Inferior parietal cortex (tissue), 1 donor: ENCODE results near the gene LSM4.
"Not testable (repeated sequence)": the region's sequence is repeated elsewhere in the genome, so short reads cannot be mapped to it uniquely, and the experiment has no call there.

Experiments
- DNase-seq: peaks from one replicate; pipeline ENCODE4 v3.0.0-alpha.2; 2016; ENCODE audit errors: extremely low spot score

The LSM4 gene

GRCh38 chr19:18340990-18341868, 18.4 kb upstream of the LSM4 start:
- DNase-seq, result peak; percentile 18

DNA sequence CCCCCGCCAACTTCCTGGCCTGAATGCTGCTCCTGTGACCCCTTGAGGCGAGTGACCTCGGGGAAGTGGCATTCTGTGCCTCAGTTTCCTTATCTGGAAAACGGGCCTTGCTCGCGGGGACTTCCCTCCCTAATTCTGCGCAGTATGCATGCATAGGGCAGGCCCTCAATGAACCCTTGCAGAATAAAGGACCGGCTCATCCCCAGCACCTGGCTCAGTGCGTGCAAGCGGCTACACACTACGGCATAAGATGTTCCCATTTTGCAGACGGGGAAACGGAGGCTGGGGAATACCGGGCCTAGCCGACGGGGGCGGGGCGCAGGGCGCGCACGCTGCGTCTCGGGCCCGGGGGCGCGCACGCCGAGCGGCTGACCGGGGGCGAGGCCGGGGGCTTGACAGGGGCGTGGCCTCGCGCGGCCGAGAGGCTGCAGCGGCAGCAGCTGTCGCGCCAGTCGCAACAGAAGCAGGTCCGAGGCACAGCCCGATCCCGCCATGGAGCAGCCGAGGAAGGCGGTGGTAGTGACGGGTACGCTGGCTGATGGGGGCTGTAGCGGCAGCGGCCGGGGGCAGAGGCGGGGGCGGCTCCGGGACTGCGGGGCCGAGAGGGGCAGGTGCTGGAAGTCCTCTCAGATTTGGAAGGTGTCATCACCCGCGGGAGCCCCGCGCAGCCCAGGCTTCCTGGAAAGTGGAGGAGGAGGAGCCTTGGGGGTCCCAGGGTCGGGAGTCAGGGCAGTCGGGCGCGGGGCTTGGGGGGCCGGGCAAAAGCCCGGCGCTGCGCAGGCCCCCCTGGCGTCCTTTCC, 17.5 kb upstream of the LSM4 start, which contains the start of gene PGPEP1:
TSS of gene PGPEP1 (plus strand) at position 409 of the 800 bp plus-strand sequence. CDS start at position 493, 84 bp downstream.
- peak; percentile 65 for DNase-seq

- no peak for DNase-seq
Observed at GRCh38 chr19:18339723-18340122, 16.8 kb upstream of the LSM4 start.

GRCh38 chr19:18338541-18338940, 15.7 kb upstream of the LSM4 start:
- no peak for DNase-seq

DNA sequence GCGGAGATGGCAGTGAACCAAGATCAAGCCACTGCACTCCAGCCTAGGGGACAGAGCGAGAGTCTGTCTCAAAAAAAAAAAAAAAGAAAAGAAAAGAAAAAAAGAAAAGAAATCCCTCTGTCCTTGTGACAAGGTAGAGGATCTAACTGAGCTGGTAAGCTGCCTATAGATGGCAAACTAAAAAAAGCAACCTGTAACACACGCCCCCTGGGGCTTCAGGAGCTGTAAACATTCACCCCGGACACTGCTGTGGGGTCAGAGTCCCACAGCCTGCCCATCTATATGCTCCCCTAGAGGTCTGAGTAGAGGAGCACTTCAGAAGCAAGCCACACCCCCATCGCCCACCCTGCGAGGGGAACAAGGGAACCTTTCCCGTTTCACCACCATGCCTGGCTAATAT, 13.2 kb upstream of the LSM4 start:
- DNase-seq, result no peak

GRCh38 chr19:18333680-18334079, 10.8 kb upstream of the LSM4 start:
- no peak for DNase-seq

DNA sequence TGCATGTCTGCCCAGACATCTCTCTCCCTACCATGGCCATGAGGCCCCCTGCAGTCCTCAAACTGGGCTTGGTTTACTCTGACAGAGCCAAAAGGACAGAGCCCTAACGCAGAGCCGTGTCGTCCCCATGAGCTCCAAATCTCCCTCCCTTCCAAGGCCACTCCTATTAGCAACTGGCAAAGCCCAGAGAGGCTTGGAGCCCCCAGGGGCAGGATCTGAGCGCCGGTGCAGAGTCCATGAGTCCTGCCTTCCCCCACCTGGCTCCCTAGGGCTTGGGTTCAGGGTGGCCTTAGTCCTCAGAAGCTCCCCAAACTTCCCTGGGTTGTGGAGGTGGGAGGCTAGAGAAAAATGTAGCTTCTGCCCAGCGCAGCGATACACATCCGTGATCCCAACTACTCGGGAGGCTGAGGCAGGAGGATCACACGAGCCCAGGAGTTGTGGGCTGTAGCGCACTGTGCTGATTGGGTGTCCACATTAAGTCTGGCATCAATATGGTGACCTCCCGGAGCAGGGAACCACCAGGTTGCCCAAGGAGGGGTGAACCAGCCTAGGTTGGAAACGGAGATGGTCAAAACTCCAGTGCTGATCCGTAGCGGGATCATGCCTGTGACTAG, 10.1 kb upstream of the LSM4 start:
- no peak for DNase-seq

DNA sequence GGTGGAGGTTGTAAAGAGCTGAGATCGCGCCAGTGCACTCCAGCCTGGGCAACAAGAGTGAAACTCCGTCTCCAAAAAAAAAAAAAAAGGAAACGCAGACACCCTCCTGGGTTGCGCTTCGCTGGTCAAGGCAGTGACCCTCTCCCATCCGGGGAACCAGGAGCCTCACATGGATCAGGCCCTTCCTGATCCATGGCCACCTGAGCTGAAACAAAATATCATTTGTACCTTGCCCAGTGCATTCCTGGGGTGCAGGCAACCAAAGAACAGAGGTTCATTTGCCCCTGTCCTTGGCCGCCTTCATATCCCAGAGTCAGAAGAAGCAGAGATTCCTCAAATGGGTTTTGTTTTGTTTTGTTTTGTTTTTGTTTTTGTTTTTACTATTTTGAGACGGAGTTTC, 8.0 kb upstream of the LSM4 start:
- no peak for DNase-seq

DNA sequence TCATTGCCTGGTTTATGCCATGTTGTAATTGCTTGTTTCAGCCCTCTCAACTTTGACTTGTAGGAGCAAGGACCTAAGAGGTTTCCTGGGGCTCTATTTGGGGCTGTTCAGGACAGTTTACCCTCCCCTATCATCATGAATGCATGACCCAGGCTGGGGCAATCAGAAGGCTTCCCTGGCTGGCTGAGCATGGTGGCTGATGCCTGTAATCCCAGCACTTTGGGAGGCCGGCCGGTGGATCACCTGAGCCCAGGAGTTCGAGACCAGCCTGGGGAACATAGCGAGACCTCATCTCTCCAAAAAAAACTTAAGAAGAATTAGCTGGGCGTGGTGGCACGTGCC, 6.1 kb upstream of the LSM4 start:
- no peak for DNase-seq

DNA sequence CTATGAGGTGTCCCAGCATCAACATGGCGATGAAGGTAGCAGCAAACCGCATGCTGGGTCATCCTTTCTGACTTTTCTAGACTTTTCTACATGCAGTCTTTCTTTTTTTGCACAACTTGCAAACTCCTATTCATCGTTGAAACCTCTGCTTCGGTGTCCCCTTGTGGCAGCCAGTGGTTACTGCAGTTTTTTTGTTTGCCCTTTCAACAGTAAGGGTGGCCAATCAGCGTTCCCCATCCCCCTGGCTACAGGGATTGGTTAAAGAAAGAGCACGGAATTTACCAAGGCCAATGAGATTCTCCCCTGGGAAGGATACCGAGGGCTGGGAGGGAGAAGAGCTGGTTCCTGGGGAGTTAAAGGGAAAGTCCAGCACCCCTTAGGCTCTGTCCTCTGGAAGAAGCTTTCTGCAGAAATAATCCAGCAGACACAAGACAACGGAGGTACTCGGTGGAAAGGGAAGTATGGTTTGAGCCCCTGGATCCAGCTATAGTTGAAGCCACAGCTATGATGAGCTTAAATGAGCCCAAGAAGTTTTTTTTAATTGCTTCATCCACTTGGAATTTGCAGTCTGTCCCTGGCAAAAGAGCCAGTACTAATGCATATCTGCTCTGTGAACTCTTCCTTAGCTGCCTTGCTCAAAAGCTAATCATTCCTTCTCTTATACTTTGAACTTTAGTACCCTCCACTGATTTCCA, 5.6 kb upstream of the LSM4 start:
- peak; percentile 99 for DNase-seq

DNA sequence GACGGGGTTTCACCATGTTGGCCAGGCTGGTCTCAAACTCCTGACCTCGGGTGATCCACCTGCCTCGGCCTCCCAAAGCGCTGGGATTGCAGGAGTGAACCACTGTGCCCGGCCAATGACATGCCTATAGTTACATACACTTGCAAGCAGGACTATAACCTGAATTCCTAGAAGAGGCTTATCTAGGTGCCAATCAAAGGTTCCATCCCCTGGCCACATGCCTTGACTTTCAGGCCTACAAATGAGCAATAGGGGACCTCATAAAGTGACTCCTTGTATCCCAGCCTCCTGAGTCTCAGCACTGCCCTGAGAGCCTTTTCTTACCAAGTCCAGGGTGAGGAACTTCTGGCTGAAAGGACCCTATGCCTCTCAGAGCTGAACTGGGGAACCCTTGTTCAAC, 3.9 kb upstream of the LSM4 start:
- DNase-seq, result no peak

DNA sequence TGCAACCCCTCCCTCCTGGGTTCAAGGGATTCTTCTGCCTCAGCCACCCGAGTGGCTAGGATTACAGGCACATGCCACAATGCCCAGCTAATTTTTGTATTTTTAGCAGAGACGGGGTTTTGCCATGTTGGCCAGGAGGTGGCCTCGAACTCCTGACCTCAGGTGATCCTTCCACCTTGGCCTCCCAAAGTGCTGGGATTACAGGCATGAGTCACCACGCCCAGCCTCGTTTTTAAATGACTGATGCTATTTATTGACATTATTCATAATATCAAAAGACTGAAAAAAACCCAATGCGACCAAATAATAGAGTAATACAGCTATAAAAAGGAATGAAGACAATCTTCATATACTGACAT, 1.5 kb upstream of the LSM4 start:
- DNase-seq, result not testable (repeated sequence)

GRCh38 chr19:18322318-18322758, 538 bp downstream of the LSM4 start:
- no peak for DNase-seq

DNA sequence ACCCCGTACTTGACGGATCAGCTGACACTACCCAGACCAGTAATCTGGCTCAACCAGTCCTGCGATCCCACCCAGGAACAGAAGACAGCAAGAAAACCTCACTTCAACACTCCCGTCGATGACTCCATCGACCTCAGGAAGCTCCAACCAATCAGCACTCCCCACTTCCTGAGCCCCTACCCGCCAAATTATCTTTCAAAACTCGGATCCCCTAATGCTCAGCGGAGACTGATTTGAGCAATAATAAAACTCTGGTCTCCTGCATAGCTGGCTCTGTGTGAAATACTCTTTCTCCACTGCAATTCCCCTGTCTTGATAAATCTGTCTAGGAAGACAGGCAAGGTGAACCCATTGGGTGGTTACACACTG, 1.2 kb downstream of the LSM4 start:
- DNase-seq, result no peak

GRCh38 chr19:18320865-18321733, 1.8 kb downstream of the LSM4 start:
- DNase-seq, result no peak

DNA sequence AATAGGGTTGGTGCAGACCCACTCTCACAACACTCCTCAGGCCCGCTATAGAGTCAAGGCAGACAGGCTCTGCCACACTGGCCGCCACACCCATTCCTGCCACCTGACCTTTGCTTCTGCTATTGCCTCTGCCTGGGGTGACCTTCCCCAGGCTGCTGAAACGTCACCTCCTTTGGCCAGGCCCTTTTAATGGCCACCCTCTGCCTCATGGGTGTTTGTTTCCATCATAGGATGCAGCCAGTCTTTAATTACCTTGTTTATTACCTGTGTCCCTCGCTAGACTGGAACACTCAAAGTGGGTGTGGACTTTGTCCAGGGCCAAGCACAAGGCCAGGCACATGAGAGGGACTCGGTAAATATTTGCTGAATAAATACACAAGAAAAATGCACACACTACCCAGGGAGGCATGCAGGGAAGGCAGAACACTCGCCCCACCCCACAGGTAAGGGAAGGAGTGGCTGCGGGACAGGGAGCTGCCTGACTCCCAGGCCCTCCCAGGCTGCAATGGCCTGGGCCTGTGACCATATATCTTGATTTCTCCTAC, 3.2 kb downstream of the LSM4 start:
- DNase-seq, result no peak

DNA sequence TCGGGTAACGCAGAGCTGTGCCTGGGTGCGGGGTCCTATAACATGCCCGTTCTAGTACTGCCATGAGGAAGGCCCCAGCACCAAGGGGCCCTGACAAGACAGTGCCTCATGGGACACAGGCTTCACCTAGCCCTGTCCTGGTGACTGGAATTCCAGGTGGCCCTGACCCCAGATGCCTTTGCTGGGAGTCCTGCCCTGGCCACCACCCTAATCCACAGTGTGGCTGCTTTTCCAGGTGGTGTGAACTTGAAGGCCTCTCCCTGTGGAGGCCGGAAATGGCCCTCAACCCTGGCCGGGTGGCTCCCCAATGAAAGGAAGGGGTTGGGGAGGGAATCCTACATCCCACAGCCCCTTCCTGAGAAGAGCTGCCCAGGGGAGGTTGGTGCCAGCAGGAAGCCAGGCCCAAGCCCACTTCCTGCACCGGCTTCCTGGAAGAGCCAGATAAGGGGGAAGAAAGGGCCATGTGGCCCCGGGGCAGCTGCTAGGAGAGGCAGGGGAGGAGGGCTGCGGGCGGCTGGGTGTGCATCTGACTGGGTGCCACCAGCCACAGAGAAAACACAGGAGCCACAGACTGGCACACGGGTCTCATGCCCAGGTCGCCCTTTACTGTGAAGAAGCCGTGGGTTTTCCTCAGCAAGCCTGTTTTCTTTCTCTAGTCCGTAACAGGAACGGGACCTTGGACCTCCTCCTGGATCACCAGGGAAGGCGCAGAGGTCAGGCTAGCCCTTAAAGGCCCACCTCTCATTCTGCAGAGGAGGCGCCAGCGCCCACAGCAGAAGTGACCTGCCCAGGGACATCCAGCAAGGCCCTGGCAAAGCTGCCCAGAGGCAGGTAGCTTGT, 4.7 kb downstream of the LSM4 start:
- DNase-seq, result no peak

DNA sequence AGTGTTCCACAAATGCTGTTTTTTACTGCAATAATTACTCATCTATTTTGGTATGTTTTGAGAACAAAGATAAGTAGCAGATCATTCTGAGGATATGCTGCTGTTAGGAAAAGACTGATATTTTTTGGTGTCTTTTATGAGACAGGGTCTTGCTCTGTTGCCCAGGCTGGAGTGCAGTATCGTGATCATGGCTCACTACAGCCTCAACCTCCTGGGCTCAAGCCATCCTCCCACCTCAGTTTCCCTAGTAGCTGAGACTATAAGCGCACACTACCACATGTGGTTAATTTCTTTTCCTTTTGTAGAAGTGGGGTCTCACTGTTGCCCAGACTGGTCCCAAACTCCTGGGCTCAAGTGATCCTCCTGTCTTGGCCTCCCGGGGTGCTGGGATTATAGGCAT, 9.5 kb downstream of the LSM4 start:
- no peak for DNase-seq

GRCh38 chr19:18312092-18312534, 10.8 kb downstream of the LSM4 start:
- no peak for DNase-seq
